Neuron (in vitro differentiated cells): ENCODE results near the gene SDF4.

Experiments used
- H2AFZ ChIP-seq: one replicate; pipeline ENCODE4 v1.6.1; 2013; ENCODE audit warnings: low read depth, mild to moderate bottlenecking, inconsistent platforms, low read length, moderate library complexity
- H3K27me3 ChIP-seq: one replicate; pipeline ENCODE4 v1.6.1; 2013; ENCODE audit warnings: low read length; ENCODE audit not compliant: insufficient read depth
- H3K36me3 ChIP-seq: one replicate; pipeline ENCODE4 v1.6.1; 2013; ENCODE audit warnings: low read length; ENCODE audit not compliant: insufficient read depth
- H3K4me1 ChIP-seq: one replicate; pipeline ENCODE4 v1.6.1; 2013; ENCODE audit warnings: low read length; ENCODE audit not compliant: insufficient read depth
- H3K4me3 ChIP-seq: 2 replicates; pipeline ENCODE4 v1.5.1; 2013; ENCODE audit warnings: mild to moderate bottlenecking, low read length, moderate library complexity
- H3K9me3 ChIP-seq: one replicate; pipeline ENCODE4 v1.6.1; 2013; ENCODE audit warnings: low read length

The SDF4 gene

GRCh38 chr1:1226566-1227362, 5.0 kb downstream of the SDF4 start:
- Histone ChIP-seq H3K4me3 (no peak overlapping the region), H2AFZ (no peak overlapping the region), H3K4me1 (peaks cover 13% of the 10 kb centered on the region), H3K27me3 (no peaks in the 10 kb centered on the region), H3K9me3 (no peaks in the 10 kb centered on the region), H3K36me3 (peaks cover 53% of the 10 kb centered on the region)

GRCh38 chr1:1225913-1226312, 5.9 kb downstream of the SDF4 start:
- no peak overlapping the region for H2AFZ ChIP-seq
- peaks cover 54% of the 10 kb centered on the region for H3K36me3 ChIP-seq
- no peaks in the 10 kb centered on the region for H3K9me3 ChIP-seq
- no peaks in the 10 kb centered on the region for H3K27me3 ChIP-seq
- no peak overlapping the region for H3K4me3 ChIP-seq
- H3K4me1 ChIP-seq, result peaks cover 8% of the 10 kb centered on the region

- Histone ChIP-seq H2AFZ (no peak overlapping the region), H3K4me3 (no peak overlapping the region), H3K9me3 (no peaks in the 10 kb centered on the region), H3K27me3 (no peaks in the 10 kb centered on the region), H3K4me1 (peaks cover 4% of the 10 kb centered on the region), H3K36me3 (peaks cover 59% of the 10 kb centered on the region)
Measured at GRCh38 chr1:1225238-1225845, 6.5 kb downstream of the SDF4 start.

GRCh38 chr1:1223891-1224290, 7.9 kb downstream of the SDF4 start:
- H2AFZ ChIP-seq, result no peak overlapping the region
- H3K4me1 ChIP-seq, result no peaks in the 10 kb centered on the region
- H3K27me3 ChIP-seq, result no peaks in the 10 kb centered on the region
- no peaks in the 10 kb centered on the region for H3K9me3 ChIP-seq
- peaks cover 61% of the 10 kb centered on the region for H3K36me3 ChIP-seq
- H3K4me3 ChIP-seq, result no peak overlapping the region

GRCh38 chr1:1223321-1223720, 8.5 kb downstream of the SDF4 start:
- H2AFZ ChIP-seq, result no peak overlapping the region
- peaks cover 61% of the 10 kb centered on the region for H3K36me3 ChIP-seq
- no peaks in the 10 kb centered on the region for H3K9me3 ChIP-seq
- H3K4me3 ChIP-seq, result no peak overlapping the region
- no peaks in the 10 kb centered on the region for H3K4me1 ChIP-seq
- H3K27me3 ChIP-seq, result no peaks in the 10 kb centered on the region

- Histone ChIP-seq H3K36me3 (peaks cover 61% of the 10 kb centered on the region), H2AFZ (no peak overlapping the region), H3K9me3 (no peaks in the 10 kb centered on the region), H3K4me1 (no peaks in the 10 kb centered on the region), H3K27me3 (no peaks in the 10 kb centered on the region), H3K4me3 (no peak overlapping the region)
Measured at GRCh38 chr1:1222575-1223225, 9.1 kb downstream of the SDF4 start.

GRCh38 chr1:1221887-1222574, 9.8 kb downstream of the SDF4 start:
- no peaks in the 10 kb centered on the region for H3K4me1 ChIP-seq
- H3K36me3 ChIP-seq, result peaks cover 64% of the 10 kb centered on the region
- no peaks in the 10 kb centered on the region for H3K27me3 ChIP-seq
- no peaks in the 10 kb centered on the region for H3K9me3 ChIP-seq
- no peak overlapping the region for H2AFZ ChIP-seq
- no peak overlapping the region for H3K4me3 ChIP-seq

GRCh38 chr1:1220197-1220596, 11.6 kb downstream of the SDF4 start:
- peaks cover 62% of the 10 kb centered on the region for H3K36me3 ChIP-seq
- H3K4me3 ChIP-seq, result no peak overlapping the region
- H3K27me3 ChIP-seq, result no peaks in the 10 kb centered on the region
- no peaks in the 10 kb centered on the region for H3K4me1 ChIP-seq
- no peak overlapping the region for H2AFZ ChIP-seq
- no peaks in the 10 kb centered on the region for H3K9me3 ChIP-seq

GRCh38 chr1:1219341-1219740, 12.5 kb downstream of the SDF4 start:
- Histone ChIP-seq H3K4me1 (no peaks in the 10 kb centered on the region), H3K36me3 (peaks cover 53% of the 10 kb centered on the region), H3K4me3 (no peak overlapping the region), H3K27me3 (no peaks in the 10 kb centered on the region), H3K9me3 (no peaks in the 10 kb centered on the region), H2AFZ (no peak overlapping the region)

- H3K4me3 ChIP-seq, result no peak overlapping the region
- H3K36me3 ChIP-seq, result peaks cover 53% of the 10 kb centered on the region
- no peak overlapping the region for H2AFZ ChIP-seq
- H3K9me3 ChIP-seq, result no peaks in the 10 kb centered on the region
- no peaks in the 10 kb centered on the region for H3K4me1 ChIP-seq
- no peaks in the 10 kb centered on the region for H3K27me3 ChIP-seq
Measured at GRCh38 chr1:1218524-1219200, 13.1 kb downstream of the SDF4 start.

- peaks cover 46% of the 10 kb centered on the region for H3K36me3 ChIP-seq
- H3K27me3 ChIP-seq, result no peaks in the 10 kb centered on the region
- H3K4me3 ChIP-seq, result no peak overlapping the region
- no peaks in the 10 kb centered on the region for H3K4me1 ChIP-seq
- H2AFZ ChIP-seq, result no peak overlapping the region
- H3K9me3 ChIP-seq, result no peaks in the 10 kb centered on the region
Measured at GRCh38 chr1:1217621-1218523, 13.9 kb downstream of the SDF4 start.
